Panc1 (cell line): ENCODE results near the gene FLACC1. TPM values are rescaled to one million over a fixed set of nuclear protein-coding genes. Genes with fewer than 3 reads are reported as not detected.

Experiments
- ATAC-seq: fragments of 200-7000 bp; cut with Tn5 transposase; 2 replicates; pipeline ENCODE4 v1.9.1; 2020; ENCODE audit warnings: mild to moderate bottlenecking, moderate library complexity
- BruUV-seq: library from RNA; stranded (reverse); fragments of 400-500 nt; replicated peaks from 2 replicates; lab custom pipeline; 2021; lab: Mats Ljungman, UMichigan
- CTCF ChIA-PET: fragments of 300-600 bp; sonication (Branson Sonifier 250); formaldehyde crosslinking; loops from one replicate; lab custom pipeline; 2022; ENCODE audit warnings: antibody characterized with exemption; lab: Charles Lee
- POLR2A ChIA-PET: fragments of 300-600 bp; sonication (Branson Sonifier 250); formaldehyde crosslinking; loops from one replicate; lab custom pipeline; 2022; ENCODE audit warnings: antibody characterized with exemption; lab: Charles Lee
- DNase-seq: peaks from one replicate; pipeline ENCODE4 v3.0.0-alpha.2; 2010; ENCODE audit warnings: low read depth, low spot score
- H3K27ac ChIP-seq: 2 replicates; pipeline ENCODE4 v1.5.1; 2011; ENCODE audit warnings: mild to moderate bottlenecking, low read length, inconsistent platforms
- H3K27me3 ChIP-seq: fragments of 200-500 bp; sonication (Bioruptor generic); 2 replicates; pipeline ENCODE4 v1.6.0; 2014; ENCODE audit warnings: low read length, inconsistent platforms; ENCODE audit not compliant: control insufficient read depth, insufficient read depth
- H3K36me3 ChIP-seq: fragments of 200-500 bp; sonication (Bioruptor generic); 2 replicates; pipeline ENCODE4 v1.5.1; 2014; ENCODE audit warnings: inconsistent platforms, mild to moderate bottlenecking, low read length, moderate library complexity; ENCODE audit not compliant: control insufficient read depth, insufficient read depth
- H3K4me1 ChIP-seq: 2 replicates; pipeline ENCODE4 v1.5.1; 2011; ENCODE audit warnings: inconsistent platforms, mild to moderate bottlenecking, low read length, moderate library complexity; ENCODE audit not compliant: control insufficient read depth, insufficient read depth
- H3K4me3 ChIP-seq, 2 experiments: 2 replicates each; pipeline ENCODE4 v1.5.1; 2011 to 2012; ENCODE audit warnings: low read depth in 2 of 2, low read length in 2 of 2, mild to moderate bottlenecking in 2 of 2, inconsistent platforms in 1 of 2, moderate library complexity in 1 of 2
- H3K9me3 ChIP-seq: fragments of 200-500 bp; sonication (Bioruptor generic); 2 replicates; pipeline ENCODE4 v1.5.1; 2014; ENCODE audit warnings: low read depth, mild to moderate bottlenecking, inconsistent platforms, low read length, moderate library complexity; ENCODE audit not compliant: control insufficient read depth, insufficient read depth
- CTCF ChIP-seq: fragments of 450-650 bp; IDR thresholded peaks from 2 replicates; pipeline ENCODE4 v1.5.1; 2017; ENCODE audit warnings: mild to moderate bottlenecking
- POLR2AphosphoS5 ChIP-seq: IDR thresholded peaks from 2 replicates; pipeline ENCODE4 v1.6.1; 2012; ENCODE audit warnings: mild to moderate bottlenecking, low read depth, low read length, moderate library complexity
- REST ChIP-seq, 2 experiments: IDR thresholded peaks; 2 replicates each; pipeline ENCODE4 v1.6.1; 2011 to 2012; ENCODE audit warnings: low read depth in 2 of 2, control low read depth in 1 of 2, low read length in 1 of 2, mild to moderate bottlenecking in 1 of 2, moderate library complexity in 1 of 2; ENCODE audit not compliant: insufficient read depth in 1 of 2
- SIN3A ChIP-seq: IDR thresholded peaks from 2 replicates; pipeline ENCODE4 v1.6.1; 2012; ENCODE audit warnings: low read depth, mild to moderate bottlenecking, low read length, moderate library complexity, borderline replicate concordance; ENCODE audit not compliant: insufficient read depth
- TCF7L2 ChIP-seq: IDR thresholded peaks from 2 replicates; pipeline ENCODE4 v1.6.1; 2011; ENCODE audit warnings: mild to moderate bottlenecking, low read depth, low read length, inconsistent platforms
- in situ Hi-C: cut with HindIII; loops from 2 replicates; pipeline ENCODE4 v1.10.0; 2016; ENCODE audit warnings: low sequenced_read_pairs, low pct_unique_long_range_greater_than_20kb
- intact Hi-C: fragments of 100-400 bp; cut with micrococcal nuclease; formaldehyde crosslinking; loops from one replicate; pipeline ENCODE4 v1.10.0; 2022; ENCODE audit not compliant: unreplicated experiment
- total RNA-seq: library from RNA; stranded (reverse); gene quantifications from one replicate; pipeline ENCODE4 v1.2.1, GENCODE V29; 2021; ENCODE audit not compliant: unreplicated experiment

The FLACC1 gene
- total RNA-seq, 1 experiment from 2014 or later: 0.39 TPM

DNA sequence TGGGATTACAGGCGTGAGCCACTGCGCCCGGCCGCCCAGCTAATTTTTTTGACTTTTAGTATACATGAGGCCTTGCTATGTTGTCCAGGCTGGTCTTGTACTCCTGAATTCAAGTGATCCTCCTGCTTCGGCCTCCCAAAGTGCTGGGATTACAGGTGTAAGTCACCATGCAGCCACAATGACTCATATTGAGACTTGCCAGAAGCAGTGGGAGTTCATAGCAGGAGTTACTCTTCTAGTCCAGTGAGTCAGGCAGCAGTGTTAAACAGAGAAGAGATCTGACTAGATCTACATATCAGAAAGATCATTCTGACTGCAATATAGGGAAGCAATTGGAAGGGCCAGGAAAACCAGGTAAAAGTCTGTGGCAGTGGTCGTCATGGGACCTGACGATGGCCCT is 1.5 kb upstream of the FLACC1 start:
- H3K36me3 ChIP-seq: no peaks in the 10 kb centered on the region
- BruUV-seq: no TSS peak
- no peaks in the 10 kb centered on the region for H3K4me1 ChIP-seq
- H3K9me3 ChIP-seq: no peaks in the 10 kb centered on the region
- ATAC-seq (peak; percentile 85), DNase-seq (peak; percentile 15)
- ChIA-PET CTCF (no interaction called here), POLR2A (no interaction called here)
- H3K27ac ChIP-seq: no peak overlapping the region
- H3K27me3 ChIP-seq: no peaks in the 10 kb centered on the region
- no peak overlapping the region for H3K4me3 ChIP-seq
- no peak for TF ChIP-seq REST (IDR thresholded peaks at IDR 0.05; ENCODE audit: insufficient read depth in 1 of 2, low read depth in 2 of 2, low read length in 1 of 2)
- no peak for TF ChIP-seq TCF7L2
- TF ChIP-seq POLR2AphosphoS5: no peak
- no peak for TF ChIP-seq CTCF
- no peak for TF ChIP-seq SIN3A
- intact Hi-C loops (no loop called here), in situ Hi-C loops (no loop called here)

DNA sequence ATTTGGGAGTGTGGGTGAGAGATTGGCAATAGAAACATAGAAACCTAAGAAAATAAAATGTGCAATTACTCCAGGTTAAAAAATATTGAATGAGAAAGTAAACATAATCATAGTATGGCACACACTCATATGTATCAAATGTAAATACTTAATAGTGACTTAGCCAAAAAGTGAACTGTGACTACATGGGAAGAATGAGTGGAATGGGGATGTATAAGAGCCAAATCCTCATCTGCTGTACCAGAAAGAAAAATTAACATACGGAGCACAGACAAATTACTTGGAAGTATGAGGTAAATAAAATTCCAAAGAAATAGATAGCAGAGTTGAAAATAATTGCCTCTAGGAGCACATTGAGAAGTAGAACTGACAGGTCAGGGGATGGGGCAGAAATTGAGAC is 4.0 kb downstream of the FLACC1 start:
- BruUV-seq: no TSS peak
- Histone ChIP-seq H3K9me3 (no peaks in the 10 kb centered on the region), H3K4me1 (no peaks in the 10 kb centered on the region), H3K4me3 (no peak overlapping the region), H3K36me3 (no peaks in the 10 kb centered on the region), H3K27me3 (no peaks in the 10 kb centered on the region), H3K27ac (no peak overlapping the region)
- in situ Hi-C loops (no loop called here), intact Hi-C loops (no loop called here)
- CTCF ChIA-PET: no interaction called here
- POLR2A ChIA-PET: interaction anchor here (0.6 kb wide), 1 partner anchor 10 kb away, joined by 3 read pairs; no protein-coding TSS in a partner anchor
- TF ChIP-seq TCF7L2: no peak
- no peak for TF ChIP-seq POLR2AphosphoS5
- no peak for TF ChIP-seq REST (IDR thresholded peaks at IDR 0.05; ENCODE audit: insufficient read depth in 1 of 2, low read depth in 2 of 2, low read length in 1 of 2)
- TF ChIP-seq CTCF: no peak
- no peak for TF ChIP-seq SIN3A
- no peak for DNase-seq
- no peak for ATAC-seq
